ENCODE data around the gene KIF13A.

The KIF13A gene

GRCh38 chr6:17728551-17729222 lies 258.7 kb downstream of the KIF13A start:
- no peak for DNase-seq
- intact Hi-C loops (cut with DNase I): no loop called here

GRCh38 chr6:17725083-17725482 lies 262.4 kb downstream of the KIF13A start:
- intact Hi-C loops (cut with DNase I): no loop called here
- DNase-seq: peak in 6 of 42 donors; percentile 6 to 40 (median 16)

- no peak for DNase-seq
- intact Hi-C loops (cut with DNase I): no loop called here
Observed at GRCh38 chr6:17724341-17724740, 263.1 kb downstream of the KIF13A start.

- intact Hi-C loops (cut with DNase I): no loop called here
- DNase-seq: no peak
Observed at GRCh38 chr6:17721671-17722070, 265.8 kb downstream of the KIF13A start.

- intact Hi-C loops (cut with DNase I): no loop called here
- DNase-seq: no peak
Observed at GRCh38 chr6:17719323-17720041, 268.0 kb downstream of the KIF13A start.

- DNase-seq: no peak
- intact Hi-C loops (cut with DNase I): no loop called here
Observed at GRCh38 chr6:17716221-17716620, 271.2 kb downstream of the KIF13A start.

- intact Hi-C loops (cut with DNase I): no loop called here
- DNase-seq: no peak
Observed at GRCh38 chr6:17714879-17715851, 272.3 kb downstream of the KIF13A start.

GRCh38 chr6:17714177-17714576 lies 273.3 kb downstream of the KIF13A start:
- intact Hi-C loops (cut with DNase I): no loop called here
- DNase-seq: no peak

GRCh38 chr6:17712576-17712975 lies 274.9 kb downstream of the KIF13A start:
- DNase-seq: no peak
- intact Hi-C loops (cut with DNase I): no loop called here

GRCh38 chr6:17710331-17710730 lies 277.1 kb downstream of the KIF13A start:
- intact Hi-C loops (cut with DNase I): no loop called here
- DNase-seq: no peak

- intact Hi-C loops (cut with DNase I): loop anchor here (5.0 to 10.0 kb wide), 3 partner anchors 107 to 415 kb away; partner anchors contain the start of genes FAM8A1, KIF13A and NHLRC1
- DNase-seq: no peak
Observed at GRCh38 chr6:17709476-17709875, 278.0 kb downstream of the KIF13A start.
